Thoracic aorta (tissue), 2 donors: ENCODE data around the gene UBA1. TPM values are rescaled to one million over a fixed set of nuclear protein-coding genes. Genes with fewer than 3 reads are reported as not detected.

Source experiments
- ATAC-seq: fragments of 150-250 bp; one replicate; pipeline ENCODE4 v1.8.0; 2017; ENCODE audit warnings: low read depth; ENCODE audit not compliant: insufficient number of reproducible peaks, low FRiP score
- DNase-seq: peaks from one replicate; pipeline ENCODE4 v3.0.0-alpha.2; 2020; ENCODE audit warnings: low spot score
- H3K27ac ChIP-seq, 2 donors: fragments of 200-600 bp; sonication (generic); 1 replicate in 1 of 2; 2 replicates in 1 of 2; pipeline ENCODE4 v1.5.1; 2016; ENCODE audit warnings: mild to moderate bottlenecking in 2 of 2, moderate library complexity in 2 of 2
- H3K27me3 ChIP-seq: fragments of 200-600 bp; sonication (generic); replicated peaks from 2 replicates; pipeline ENCODE4 v1.6.0; 2016; ENCODE audit warnings: mild to moderate bottlenecking; ENCODE audit not compliant: insufficient read depth
- H3K36me3 ChIP-seq: fragments of 200-600 bp; sonication (generic); one replicate; pipeline ENCODE4 v1.5.1; 2016
- H3K4me1 ChIP-seq, 2 donors: fragments of 200-600 bp; sonication (generic); 1 replicate in 1 of 2; 2 replicates in 1 of 2; pipeline versions ENCODE4 v1.5.1 to v1.6.0; 2016; ENCODE audit warnings: low read depth in 2 of 2, mild to moderate bottlenecking in 1 of 2; ENCODE audit not compliant: control insufficient read depth in 1 of 2
- H3K4me3 ChIP-seq: fragments of 200-600 bp; sonication (generic); 2 replicates; pipeline ENCODE4 v1.5.1; 2016; ENCODE audit warnings: mild to moderate bottlenecking
- H3K9me3 ChIP-seq: fragments of 200-600 bp; sonication (generic); 2 replicates; pipeline ENCODE4 v1.5.1; 2016
- CTCF ChIP-seq: fragments of 200-600 bp; sonication (generic); IDR thresholded peaks from one replicate; pipeline ENCODE4 v1.5.1; 2019; ENCODE audit warnings: antibody characterized with exemption
- total RNA-seq, 2 donors: library from RNA; depleted of rRNA; stranded (reverse); fragments of >200 nt; gene quantifications; one replicate each; pipeline versions ENCODE4 v1.1.0 to v1.2.3, GENCODE V29; 2016

Gene UBA1
- total RNA-seq, 2 donors from 2014 or later = 132 to 133 TPM

GRCh38 chrX:47206316-47206715 lies 12.7 kb downstream of the UBA1 start:
- Histone ChIP-seq H3K27me3 (no peaks in the 10 kb centered on the region), H3K36me3 (peaks cover 50% of the 10 kb centered on the region), H3K27ac (no peak overlapping the region), H3K4me3 (no peak overlapping the region), H3K9me3 (no peaks in the 10 kb centered on the region), H3K4me1 (no peaks in the 10 kb centered on the region)
- DNase-seq (no peak), ATAC-seq (no peak)
- no peak for TF ChIP-seq CTCF

GRCh38 chrX:47208108-47208507 lies 14.5 kb downstream of the UBA1 start:
- DNase-seq = no peak
- no peak for ATAC-seq
- peaks cover 44% of the 10 kb centered on the region for H3K36me3 ChIP-seq
- no peaks in the 10 kb centered on the region for H3K9me3 ChIP-seq
- no peak for TF ChIP-seq CTCF
- no peak overlapping the region for H3K27ac ChIP-seq
- no peaks in the 10 kb centered on the region for H3K4me1 ChIP-seq
- no peaks in the 10 kb centered on the region for H3K27me3 ChIP-seq
- H3K4me3 ChIP-seq = no peak overlapping the region

- no peak overlapping the region for H3K4me3 ChIP-seq
- no peaks in the 10 kb centered on the region for H3K27me3 ChIP-seq
- H3K9me3 ChIP-seq = no peaks in the 10 kb centered on the region
- peaks cover 50% of the 10 kb centered on the region for H3K36me3 ChIP-seq
- H3K27ac ChIP-seq = no peak overlapping the region
- ATAC-seq (no peak), DNase-seq (no peak)
- TF ChIP-seq CTCF = no peak
- no peaks in the 10 kb centered on the region for H3K4me1 ChIP-seq
Measured at GRCh38 chrX:47209508-47210238, 16.0 kb downstream of the UBA1 start.

GRCh38 chrX:47210661-47211425 lies 17.2 kb downstream of the UBA1 start:
- no peaks in the 10 kb centered on the region for H3K9me3 ChIP-seq
- H3K4me3 ChIP-seq = no peak overlapping the region
- no peaks in the 10 kb centered on the region for H3K27me3 ChIP-seq
- no peak for ATAC-seq
- H3K4me1 ChIP-seq = no peaks in the 10 kb centered on the region
- peaks cover 57% of the 10 kb centered on the region for H3K36me3 ChIP-seq
- TF ChIP-seq CTCF = no peak
- H3K27ac ChIP-seq = no peak overlapping the region
- DNase-seq = no peak
